ENCODE results near the gene HMGXB4. TPM values are rescaled to one million over a fixed set of nuclear protein-coding genes. Genes with fewer than 3 reads are reported as not detected.

The HMGXB4 gene
- total and polyA plus RNA-seq, 9 of the 15 experiments (the other 6 are each of a cell fraction or from before 2014, with no cell fraction given): 9.9 to 31.4 (median 24.8) TPM

DNA sequence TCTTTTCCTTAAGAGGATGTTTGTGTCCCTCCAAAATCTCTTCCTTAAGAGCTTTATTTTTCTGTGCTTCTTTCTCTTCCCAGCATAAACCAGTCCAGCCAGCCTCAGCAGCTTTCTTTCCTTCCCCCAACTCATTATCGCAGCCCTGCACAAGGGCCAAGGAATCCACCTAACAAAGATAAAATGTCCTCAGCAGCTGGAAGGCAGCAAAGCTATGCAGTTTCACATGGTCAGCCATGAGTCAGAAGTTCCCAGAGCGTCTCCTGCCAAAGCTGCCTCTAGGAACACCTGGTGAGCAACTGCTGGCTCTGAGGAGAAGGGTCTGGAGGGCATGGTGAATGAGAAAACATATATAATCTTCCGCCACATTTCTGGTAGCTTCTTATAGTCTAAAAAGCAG lies 45.3 kb upstream of the HMGXB4 start (continued):
- TF ChIP-seq, protein P1, sequence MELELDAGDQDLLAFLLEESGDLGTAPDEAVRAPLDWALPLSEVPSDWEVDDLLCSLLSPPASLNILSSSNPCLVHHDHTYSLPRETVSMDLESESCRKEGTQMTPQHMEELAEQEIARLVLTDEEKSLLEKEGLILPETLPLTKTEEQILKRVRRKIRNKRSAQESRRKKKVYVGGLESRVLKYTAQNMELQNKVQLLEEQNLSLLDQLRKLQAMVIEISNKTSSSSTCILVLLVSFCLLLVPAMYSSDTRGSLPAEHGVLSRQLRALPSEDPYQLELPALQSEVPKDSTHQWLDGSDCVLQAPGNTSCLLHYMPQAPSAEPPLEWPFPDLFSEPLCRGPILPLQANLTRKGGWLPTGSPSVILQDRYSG (tag; conservative IDR thresholded peaks at IDR 0.05; ENCODE audit: low read depth): peak; percentile 74
- peak; percentile 78 for TF ChIP-seq HDAC2 (IDR thresholded peaks at IDR 0.05)
- TF ChIP-seq CXXC5 (CRISPR knock-in tag; IDR thresholded peaks at IDR 0.05): peak; percentile 61
- peak; percentile 60; the same call in 1 of the 2 replicates for TF ChIP-seq HSF4 (CRISPR knock-in tag; IDR thresholded peaks at IDR 0.05; ENCODE audit: borderline replicate concordance)
- no peak for TF ChIP-seq ASH1L (IDR thresholded peaks at IDR 0.05; ENCODE audit: borderline replicate concordance, low read depth, partially characterized antibody)
- peak; percentile 20 for TF ChIP-seq MEIS2 (IDR thresholded peaks at IDR 0.05; ENCODE audit: partially characterized antibody)
- TF ChIP-seq ATF7 (IDR thresholded peaks at IDR 0.05): peak; percentile 47; the same call in 1 of the 2 replicates
- TF ChIP-seq NBN (IDR thresholded peaks at IDR 0.05; ENCODE audit: low read depth): 0 out of 2 replicates have a peak, but pooled peaks have one; percentile 51
- TF ChIP-seq PML (IDR thresholded peaks at IDR 0.05; ENCODE audit: low read length): peak; percentile 87
- no peak for TF ChIP-seq POLR2H (tag; IDR thresholded peaks at IDR 0.05; ENCODE audit: low read depth)
- TF ChIP-seq TCF3 (CRISPR knock-in tag; IDR thresholded peaks at IDR 0.05): peak; percentile 97
- no peak for TF ChIP-seq ZNF445 (CRISPR knock-in tag; IDR thresholded peaks at IDR 0.05; ENCODE audit: low read depth)
- TF ChIP-seq HNRNPLL (IDR thresholded peaks at IDR 0.05; ENCODE audit: low read depth, low read length, poor library complexity, severe bottlenecking): no peak
- TF ChIP-seq CREM (IDR thresholded peaks at IDR 0.05; ENCODE audit: low read depth): peak; percentile 35; the same call in 1 of the 2 replicates
- TF ChIP-seq MBD2 (IDR thresholded peaks at IDR 0.05; ENCODE audit: borderline replicate concordance, low read depth): peak; percentile 48; the same call in 1 of the 2 replicates
- peak; percentile 85 to 86 for TF ChIP-seq KDM1A (IDR thresholded peaks at IDR 0.05)
- TF ChIP-seq C11orf30 (IDR thresholded peaks at IDR 0.05; ENCODE audit: low read depth): peak; percentile 42; the same call in 1 of the 2 replicates
- no peak for TF ChIP-seq ZNF212 (CRISPR knock-in tag; IDR thresholded peaks at IDR 0.05)
- TF ChIP-seq ZNF274 (IDR thresholded peaks at IDR 0.05; ENCODE audit: borderline replicate concordance, low read depth, low read length): peak; percentile 55; the same call in 1 of the 2 replicates
- peak; percentile 93 for TF ChIP-seq SMARCE1 (IDR thresholded peaks at IDR 0.05)
- peak; percentile 88 for TF ChIP-seq LEF1 (IDR thresholded peaks at IDR 0.05)
- peak; percentile 66; the same call in 1 of the 2 replicates for TF ChIP-seq PHB2 (IDR thresholded peaks at IDR 0.05; ENCODE audit: low read depth)
- TF ChIP-seq, protein P2, sequence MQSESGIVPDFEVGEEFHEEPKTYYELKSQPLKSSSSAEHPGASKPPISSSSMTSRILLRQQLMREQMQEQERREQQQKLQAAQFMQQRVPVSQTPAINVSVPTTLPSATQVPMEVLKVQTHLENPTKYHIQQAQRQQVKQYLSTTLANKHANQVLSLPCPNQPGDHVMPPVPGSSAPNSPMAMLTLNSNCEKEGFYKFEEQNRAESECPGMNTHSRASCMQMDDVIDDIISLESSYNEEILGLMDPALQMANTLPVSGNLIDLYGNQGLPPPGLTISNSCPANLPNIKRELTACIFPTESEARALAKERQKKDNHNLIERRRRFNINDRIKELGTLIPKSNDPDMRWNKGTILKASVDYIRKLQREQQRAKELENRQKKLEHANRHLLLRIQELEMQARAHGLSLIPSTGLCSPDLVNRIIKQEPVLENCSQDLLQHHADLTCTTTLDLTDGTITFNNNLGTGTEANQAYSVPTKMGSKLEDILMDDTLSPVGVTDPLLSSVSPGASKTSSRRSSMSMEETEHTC (IDR thresholded peaks at IDR 0.05): peak; percentile 30; the same call in 1 of the 2 replicates
- peak; percentile 90 for TF ChIP-seq TEAD2 (tag; IDR thresholded peaks at IDR 0.05)
- TF ChIP-seq TBL1XR1 (IDR thresholded peaks at IDR 0.05; ENCODE audit: low read length in 2 of 2): peak; percentile 75 to 84; a peak in 3 of 4 replicates
- TF ChIP-seq SMARCB1 (IDR thresholded peaks at IDR 0.05; ENCODE audit: insufficient read length, low read depth): peak; percentile 43
- TF ChIP-seq, protein P3, sequence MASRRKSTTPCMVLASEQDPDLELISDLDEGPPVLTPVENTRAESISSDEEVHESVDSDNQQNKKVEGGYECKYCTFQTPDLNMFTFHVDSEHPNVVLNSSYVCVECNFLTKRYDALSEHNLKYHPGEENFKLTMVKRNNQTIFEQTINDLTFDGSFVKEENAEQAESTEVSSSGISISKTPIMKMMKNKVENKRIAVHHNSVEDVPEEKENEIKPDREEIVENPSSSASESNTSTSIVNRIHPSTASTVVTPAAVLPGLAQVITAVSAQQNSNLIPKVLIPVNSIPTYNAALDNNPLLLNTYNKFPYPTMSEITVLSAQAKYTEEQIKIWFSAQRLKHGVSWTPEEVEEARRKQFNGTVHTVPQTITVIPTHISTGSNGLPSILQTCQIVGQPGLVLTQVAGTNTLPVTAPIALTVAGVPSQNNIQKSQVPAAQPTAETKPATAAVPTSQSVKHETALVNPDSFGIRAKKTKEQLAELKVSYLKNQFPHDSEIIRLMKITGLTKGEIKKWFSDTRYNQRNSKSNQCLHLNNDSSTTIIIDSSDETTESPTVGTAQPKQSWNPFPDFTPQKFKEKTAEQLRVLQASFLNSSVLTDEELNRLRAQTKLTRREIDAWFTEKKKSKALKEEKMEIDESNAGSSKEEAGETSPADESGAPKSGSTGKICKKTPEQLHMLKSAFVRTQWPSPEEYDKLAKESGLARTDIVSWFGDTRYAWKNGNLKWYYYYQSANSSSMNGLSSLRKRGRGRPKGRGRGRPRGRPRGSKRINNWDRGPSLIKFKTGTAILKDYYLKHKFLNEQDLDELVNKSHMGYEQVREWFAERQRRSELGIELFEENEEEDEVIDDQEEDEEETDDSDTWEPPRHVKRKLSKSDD (conservative IDR thresholded peaks at IDR 0.05; ENCODE audit: low read length): no peak
- peak; percentile 98 for TF ChIP-seq CBFA2T2 (conservative IDR thresholded peaks at IDR 0.05)
